Measurements from ENCODE around the gene ZNF669.

DNA sequence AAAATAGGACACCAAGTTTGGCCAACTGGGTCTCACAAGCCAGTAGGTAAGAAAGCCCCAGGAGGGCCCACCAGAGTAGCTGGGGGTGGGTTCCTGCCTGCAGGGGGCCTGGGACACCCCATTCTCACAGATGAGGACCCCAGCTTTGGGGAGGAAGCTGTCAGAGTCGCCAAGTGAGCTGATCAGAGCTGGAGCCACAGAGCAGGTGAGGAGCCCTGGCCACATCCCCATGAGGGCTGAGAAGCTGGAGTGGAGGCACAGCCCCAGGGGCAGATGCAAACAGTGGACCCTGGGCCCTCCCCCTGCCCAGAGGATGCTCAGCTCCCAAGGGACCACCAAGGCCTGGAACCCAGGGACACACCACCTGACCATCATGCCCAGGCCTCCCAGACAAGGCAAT lies 16.9 kb downstream of the ZNF669 start:
- no peak for TF ChIP-seq TARDBP (IDR thresholded peaks at IDR 0.05)
- no peak for TF ChIP-seq SUZ12 (IDR thresholded peaks at IDR 0.05)
- TF ChIP-seq FOXK2 (IDR thresholded peaks at IDR 0.05), result no peak
- TF ChIP-seq NFRKB (IDR thresholded peaks at IDR 0.05), result no peak
- TF ChIP-seq ARNT (IDR thresholded peaks at IDR 0.05), result no peak
- no peak for TF ChIP-seq ELF4 (IDR thresholded peaks at IDR 0.05)
- no peak for TF ChIP-seq SP1 (IDR thresholded peaks at IDR 0.05)
- TF ChIP-seq HDGF (IDR thresholded peaks at IDR 0.05; ENCODE audit: borderline replicate concordance), result no peak
- TF ChIP-seq CTBP1 (IDR thresholded peaks at IDR 0.05; ENCODE audit: borderline replicate concordance), result no peak
- TF ChIP-seq FOXA1 (IDR thresholded peaks at IDR 0.05), result no peak
